ENCODE measurements around the gene LUM. TPM values are rescaled to one million over a fixed set of nuclear protein-coding genes. Genes with fewer than 3 reads are reported as not detected.

LUM gene
- total and polyA plus RNA-seq, 4 donors: 3.7 to 22.3 (median 13.8) TPM

DNA sequence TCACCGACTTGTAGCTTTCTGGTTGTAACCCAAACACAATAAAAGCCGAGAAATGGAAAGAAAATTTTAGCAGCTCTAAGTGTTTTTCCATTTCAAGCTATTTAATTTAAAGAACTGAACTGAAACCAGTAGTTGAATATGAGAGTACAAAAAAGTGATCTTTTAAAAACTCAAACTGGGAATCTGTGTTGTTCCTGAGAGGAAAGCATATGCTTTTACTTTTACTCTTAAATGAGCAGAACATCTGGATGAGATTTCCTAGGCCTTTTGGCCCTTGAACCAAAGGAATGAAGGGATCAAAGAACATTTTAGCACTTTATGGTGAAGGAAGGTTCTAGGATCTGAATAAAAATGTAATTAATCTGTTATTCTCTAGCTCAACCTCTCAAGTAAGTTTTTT, 54.8 kb downstream of the LUM start:
- Histone ChIP-seq H3K36me3 (ENCODE audit: control insufficient read depth in 4 of 4, insufficient read depth in 3 of 4, low read depth in 1 of 4, low read length in 3 of 4) (no peaks in the 10 kb centered on the region), H3K9me3 (ENCODE audit: control insufficient read depth in 4 of 4, low read length in 3 of 4) (no peaks in the 10 kb centered on the region), H3K4me1 (ENCODE audit: control insufficient read depth in 4 of 4, insufficient read depth in 4 of 4, low read length in 3 of 4) (no peaks in the 10 kb centered on the region), H3K27ac (ENCODE audit: low read depth in 1 of 2, low read length in 2 of 2) (no peak overlapping the region), H3K9ac (ENCODE audit: low read depth in 1 of 2, low read length in 2 of 2) (no peak overlapping the region), H3K4me3 (ENCODE audit: low read depth in 1 of 3, low read length in 3 of 3) (no peak overlapping the region), H3K27me3 (ENCODE audit: control insufficient read depth in 4 of 4, insufficient read depth in 4 of 4, low read length in 3 of 4) (peaks cover 0 to 2% (median 0%) of the 10 kb centered on the region in 4 donors)
- no peak for DNase-seq (ENCODE audit: low spot score)
- 77% methylated on average over 2 of the region's 2 CpGs for WGBS
- TF ChIP-seq HNF4G (IDR thresholded peaks at IDR 0.05) (no peak), ZBTB33 (IDR thresholded peaks at IDR 0.05) (no peak), RXRA (IDR thresholded peaks at IDR 0.05) (no peak), FOXA2 (IDR thresholded peaks at IDR 0.05) (no peak), EGR1 (IDR thresholded peaks at IDR 0.05; ENCODE audit: low read depth in 2 of 2) (no peak)

DNA sequence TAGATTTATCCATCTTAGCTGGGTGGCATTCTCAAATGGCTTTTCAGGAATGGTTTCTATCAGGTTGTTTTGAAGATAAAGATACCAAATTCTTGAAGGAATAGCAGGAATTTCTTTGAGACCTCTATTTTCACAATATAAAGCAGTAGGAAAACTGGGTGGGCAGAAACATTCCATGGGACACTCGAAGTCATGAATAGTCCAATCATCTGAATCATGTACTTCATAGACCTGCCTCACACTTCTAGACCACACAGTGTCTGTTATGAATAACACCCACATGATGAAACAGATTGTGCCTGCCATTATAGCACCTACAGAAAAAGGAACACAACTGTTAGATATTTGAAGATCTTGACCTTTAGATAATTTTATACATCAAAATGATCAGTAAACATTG, 55.3 kb downstream of the LUM start:
- no peak for DNase-seq (ENCODE audit: low spot score)
- H3K4me3 ChIP-seq (ENCODE audit: low read depth in 1 of 3, low read length in 3 of 3): no peak overlapping the region
- WGBS: 38% methylated on average over 1 of the region's 1 CpG

More for the DNA sequence above, 55.3 kb downstream of the LUM start:
- Histone ChIP-seq H3K27me3 (ENCODE audit: control insufficient read depth in 4 of 4, insufficient read depth in 4 of 4, low read length in 3 of 4) (peaks cover 0 to 2% (median 0%) of the 10 kb centered on the region in 4 donors), H3K9ac (ENCODE audit: low read depth in 1 of 2, low read length in 2 of 2) (no peak overlapping the region), H3K27ac (ENCODE audit: low read depth in 1 of 2, low read length in 2 of 2) (no peak overlapping the region), H3K36me3 (ENCODE audit: control insufficient read depth in 4 of 4, insufficient read depth in 3 of 4, low read depth in 1 of 4, low read length in 3 of 4) (no peaks in the 10 kb centered on the region), H3K4me1 (ENCODE audit: control insufficient read depth in 4 of 4, insufficient read depth in 4 of 4, low read length in 3 of 4) (no peaks in the 10 kb centered on the region), H3K9me3 (ENCODE audit: control insufficient read depth in 4 of 4, low read length in 3 of 4) (no peaks in the 10 kb centered on the region)
- TF ChIP-seq ATF3 (IDR thresholded peaks at IDR 0.05) (no peak), JUND (IDR thresholded peaks at IDR 0.05) (no peak), NR2F2 (IDR thresholded peaks at IDR 0.05) (no peak), SP1 (IDR thresholded peaks at IDR 0.05) (no peak), REST (IDR thresholded peaks at IDR 0.05) (no peak), FOXA2 (IDR thresholded peaks at IDR 0.05) (no peak), GABPA (IDR thresholded peaks at IDR 0.05 in 1 of 2, conservative IDR thresholded peaks at IDR 0.05 in 1 of 2) (no peak)

Data from liver (tissue), 9 donors.